T-helper 2 cell (primary cell): ENCODE results near the gene LDLRAD1.
"Not testable (repeated sequence)": the region's sequence is repeated elsewhere in the genome, so short reads cannot be mapped to it uniquely, and the experiment has no call there.

Experiments used
- DNase-seq, 5 experiments: peaks; one replicate each; pipeline versions ENCODE4 v3.0.0 to v3.0.0-alpha.2; 2012 to 2022

Gene LDLRAD1

DNA sequence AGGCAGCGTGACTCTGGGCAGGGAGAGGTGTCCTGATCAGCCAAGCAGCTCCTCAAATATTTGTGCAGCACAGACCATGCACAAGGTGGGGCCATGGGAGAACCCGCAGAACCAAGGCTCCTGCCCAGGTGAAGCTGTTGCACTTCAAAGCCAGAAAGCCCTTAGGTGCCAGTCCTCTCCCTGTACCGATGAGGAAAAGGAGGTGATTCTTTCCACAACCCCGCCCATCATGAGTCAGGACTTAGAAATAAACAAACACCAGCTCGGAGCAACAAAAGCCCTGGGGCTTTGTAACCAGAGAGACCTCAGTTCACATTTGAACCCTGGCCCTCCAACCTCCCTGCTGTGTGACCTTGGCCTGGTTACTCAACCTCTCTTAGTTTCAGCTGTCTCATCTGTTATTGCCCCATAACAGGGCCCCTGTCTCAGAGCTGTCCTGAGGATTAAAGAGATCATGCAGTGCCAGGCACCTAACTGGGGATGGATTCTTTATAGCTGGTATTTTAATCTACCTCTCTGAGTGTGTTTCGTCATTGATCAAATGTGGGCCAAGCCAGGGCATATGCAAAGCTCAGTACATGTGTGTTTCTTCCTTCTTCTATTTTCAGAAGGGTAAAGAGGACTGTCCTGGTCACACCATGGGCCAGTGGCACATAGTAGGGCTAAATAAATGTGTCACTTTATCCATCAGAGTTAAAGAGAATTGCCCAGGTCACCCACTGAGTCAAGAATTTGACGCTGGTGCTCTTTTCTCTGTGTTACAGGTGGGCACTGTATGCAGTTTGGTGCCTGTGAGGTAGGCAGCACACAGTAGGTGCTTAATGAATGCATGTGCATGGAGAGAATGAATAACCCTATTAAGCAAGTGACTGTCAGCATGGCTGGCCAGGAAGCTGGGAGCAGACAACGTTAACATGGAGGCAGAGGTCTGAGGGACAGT lies 1.4 kb downstream of the LDLRAD1 start:
- no peak for DNase-seq

DNA sequence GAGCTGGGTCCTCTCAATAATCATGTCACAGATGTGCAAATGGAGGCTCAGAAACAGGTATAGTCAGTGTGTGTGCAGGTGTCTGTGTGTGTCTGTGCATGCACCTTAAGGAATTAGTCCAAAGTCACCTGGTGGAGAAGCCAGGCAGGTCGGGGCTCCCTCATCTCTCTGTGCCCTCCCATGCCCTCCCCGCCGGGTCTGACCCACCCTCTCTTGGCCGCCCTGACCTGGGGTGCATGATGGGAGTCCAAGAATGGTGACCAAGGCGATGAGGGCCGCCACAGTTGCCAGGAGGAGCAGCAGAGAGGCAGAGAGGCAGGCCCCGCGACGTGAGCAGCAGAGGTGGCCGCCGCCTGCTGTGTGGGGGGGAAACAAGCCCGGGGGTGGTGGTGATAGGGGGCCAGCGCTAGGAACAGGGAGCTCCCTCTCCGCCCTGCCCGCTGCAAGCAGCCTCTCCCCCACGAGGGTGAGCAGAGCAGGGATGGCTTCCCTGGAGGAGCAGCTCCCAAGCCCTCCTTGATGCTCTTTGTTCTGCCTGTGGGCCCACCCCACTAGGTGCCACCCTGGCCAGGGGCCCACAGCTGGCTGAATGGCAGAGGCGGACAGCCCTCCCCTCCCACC lies 3.9 kb downstream of the LDLRAD1 start:
- DNase-seq: no peak

GRCh38 chr1:54013393-54014008 lies 4.5 kb downstream of the LDLRAD1 start:
- no peak for DNase-seq

- no peak for DNase-seq
Measured at GRCh38 chr1:54012863-54013262, 5.1 kb downstream of the LDLRAD1 start.

DNA sequence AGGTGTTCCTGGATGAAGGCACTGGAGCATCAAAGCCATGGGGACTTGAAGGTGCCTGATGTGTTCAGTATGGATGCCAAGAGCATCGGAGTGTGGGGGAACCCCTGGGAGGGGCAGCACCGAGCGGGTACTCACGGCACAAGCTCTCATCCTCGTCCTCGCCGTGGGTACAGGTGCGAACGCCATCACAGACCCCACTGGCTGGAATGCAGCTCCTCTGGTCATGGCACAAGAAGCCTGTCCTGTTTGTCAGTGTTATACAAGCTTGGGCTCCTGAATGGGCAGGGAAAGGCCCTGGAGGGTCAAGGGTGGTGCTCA lies 6.0 kb downstream of the LDLRAD1 start:
- DNase-seq: no peak

- no peak for DNase-seq
Measured at GRCh38 chr1:54011316-54012007, 6.5 kb downstream of the LDLRAD1 start.

- DNase-seq: no peak
Measured at GRCh38 chr1:54010415-54011117, 7.4 kb downstream of the LDLRAD1 start.

GRCh38 chr1:54009406-54009805 lies 8.6 kb downstream of the LDLRAD1 start:
- DNase-seq: no peak

- DNase-seq: no peak
Measured at GRCh38 chr1:54008876-54009275, 9.1 kb downstream of the LDLRAD1 start.

DNA sequence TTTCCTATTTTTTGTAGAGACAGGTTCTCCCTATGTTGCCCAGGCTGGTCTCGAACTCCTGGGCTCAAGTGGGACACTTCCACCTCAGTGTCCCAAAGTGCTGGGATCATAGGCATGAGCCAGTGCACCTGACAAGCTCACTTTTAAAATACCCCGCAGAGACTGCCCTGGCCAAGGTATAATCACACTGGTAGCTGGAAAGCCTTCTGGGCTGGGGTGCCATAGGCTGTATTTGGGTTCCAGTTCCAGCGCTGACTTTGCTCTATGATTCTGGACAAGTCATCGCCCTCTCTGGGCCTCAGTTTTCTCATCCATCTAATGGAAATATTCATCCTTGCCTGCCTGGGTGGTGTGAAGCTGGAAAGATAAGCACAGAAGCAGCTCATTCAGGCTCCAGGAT lies 10.4 kb downstream of the LDLRAD1 start:
- no peak for DNase-seq

DNA sequence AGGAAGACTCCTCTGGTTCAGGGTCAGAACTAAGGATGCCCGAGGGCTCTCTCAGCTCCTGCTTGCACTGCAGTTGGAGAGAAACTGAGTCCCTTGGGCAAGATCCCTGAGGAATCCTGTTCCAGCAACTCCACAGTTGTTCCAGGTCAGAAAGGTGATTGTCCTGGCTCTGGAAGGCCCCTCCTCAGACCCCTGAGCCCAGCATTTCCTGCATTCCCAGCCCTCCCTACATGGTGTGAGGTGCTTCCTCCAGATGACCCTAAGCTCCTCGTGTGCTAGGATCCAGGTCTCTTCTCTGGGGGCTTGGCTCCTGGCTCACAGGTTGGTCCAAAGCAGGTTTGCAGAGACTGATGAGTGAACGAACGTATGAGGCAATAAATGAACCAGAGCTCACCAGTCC lies 11.5 kb downstream of the LDLRAD1 start:
- no peak for DNase-seq

- no peak for DNase-seq
Measured at GRCh38 chr1:54004481-54005049, 13.4 kb downstream of the LDLRAD1 start.

- not testable (repeated sequence) for DNase-seq
Measured at GRCh38 chr1:54003750-54004480, 14.1 kb downstream of the LDLRAD1 start.

DNA sequence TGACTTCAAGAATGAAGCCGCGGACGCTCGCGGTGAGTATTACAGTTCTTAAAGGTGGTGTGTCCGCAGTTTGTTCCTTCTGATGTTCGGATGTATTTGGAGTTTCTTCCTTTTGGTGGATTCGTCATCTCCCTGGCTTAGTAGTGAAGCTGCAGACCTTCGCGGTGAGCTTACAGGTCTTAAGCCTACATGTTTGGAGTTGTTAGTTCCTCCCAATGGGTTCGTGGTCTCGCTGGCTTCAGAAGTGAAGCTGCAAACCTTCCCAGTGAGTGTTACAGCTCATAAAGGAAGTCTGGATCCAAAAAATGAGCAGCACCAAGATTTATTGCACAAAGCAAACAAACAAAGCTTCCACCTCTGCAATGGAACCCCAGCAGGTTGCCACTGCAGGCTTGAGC lies 14.7 kb downstream of the LDLRAD1 start:
- no peak for DNase-seq

DNA sequence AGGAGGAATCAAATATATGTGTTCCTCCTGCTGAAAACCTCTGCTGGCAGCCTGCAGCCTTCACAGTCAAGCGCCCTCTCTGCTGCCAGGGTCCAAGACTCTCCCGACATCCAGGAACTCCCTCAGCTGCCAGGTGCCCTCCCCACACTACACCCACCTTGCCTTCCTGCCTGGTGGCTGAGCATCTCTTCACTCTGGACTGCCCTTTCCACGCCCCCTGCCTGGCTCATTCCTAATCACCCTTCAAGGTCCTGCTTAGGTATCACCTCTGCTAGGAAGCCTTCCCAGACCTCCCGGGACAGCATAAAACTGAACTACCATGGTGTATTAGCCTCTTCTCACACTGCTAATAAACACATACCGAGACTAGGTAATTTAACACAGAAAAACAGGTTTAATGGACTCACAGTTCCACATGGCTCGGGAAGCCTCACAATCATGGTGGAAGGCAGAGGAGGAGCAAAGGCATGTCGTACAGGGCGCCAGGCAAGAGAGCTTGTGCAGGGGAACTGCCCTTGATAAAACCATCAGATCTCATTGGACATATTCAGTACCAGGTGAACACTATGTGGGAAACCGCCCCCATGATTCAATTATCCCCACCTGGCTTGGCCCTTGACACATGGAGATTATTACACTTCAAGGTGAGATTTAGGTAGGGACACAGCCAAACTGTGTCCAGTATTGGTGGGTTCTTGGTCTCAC lies 15.3 kb downstream of the LDLRAD1 start:
- no peak for DNase-seq

GRCh38 chr1:54001591-54001990 lies 16.4 kb downstream of the LDLRAD1 start:
- DNase-seq: no peak

DNA sequence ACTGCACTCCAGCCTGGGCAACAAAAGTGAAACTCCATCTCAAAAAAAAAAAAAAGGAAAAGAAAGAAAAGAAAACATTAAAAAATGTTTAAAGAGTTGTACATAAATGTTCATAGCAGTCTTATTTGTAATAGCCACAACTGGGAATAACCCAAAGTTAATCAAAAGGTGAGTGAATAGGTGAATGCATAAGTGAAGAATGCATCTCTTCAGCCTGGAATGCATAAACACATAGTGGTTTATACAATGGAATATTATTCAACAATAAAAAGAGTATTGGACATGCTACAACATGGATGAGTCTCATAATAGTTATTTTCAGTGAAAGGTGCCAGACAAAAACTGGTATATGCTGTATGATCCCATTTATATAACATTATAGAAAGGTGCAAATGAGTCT lies 18.1 kb downstream of the LDLRAD1 start:
- DNase-seq: no peak

- no peak for DNase-seq
Measured at GRCh38 chr1:53998223-53998622, 19.8 kb downstream of the LDLRAD1 start.

DNA sequence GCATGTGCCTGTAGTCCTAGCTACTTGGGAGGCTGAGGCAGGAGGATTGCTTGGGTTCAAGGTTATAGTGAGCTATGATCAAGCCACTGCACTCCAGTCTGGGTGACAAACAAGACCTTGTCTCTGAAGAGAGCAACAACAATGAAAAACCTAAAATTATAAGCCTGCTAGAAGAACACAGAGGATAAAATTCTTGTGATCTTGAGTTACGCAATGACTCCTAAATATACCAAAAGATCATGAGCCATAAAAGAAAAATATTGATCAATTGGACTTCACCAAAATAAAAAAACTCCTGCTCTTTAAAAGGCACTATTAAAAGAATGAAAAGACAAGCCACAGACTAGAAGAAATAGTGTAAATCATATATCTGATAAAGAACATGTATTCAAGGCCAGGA lies 22.3 kb downstream of the LDLRAD1 start:
- DNase-seq: no peak

DNA sequence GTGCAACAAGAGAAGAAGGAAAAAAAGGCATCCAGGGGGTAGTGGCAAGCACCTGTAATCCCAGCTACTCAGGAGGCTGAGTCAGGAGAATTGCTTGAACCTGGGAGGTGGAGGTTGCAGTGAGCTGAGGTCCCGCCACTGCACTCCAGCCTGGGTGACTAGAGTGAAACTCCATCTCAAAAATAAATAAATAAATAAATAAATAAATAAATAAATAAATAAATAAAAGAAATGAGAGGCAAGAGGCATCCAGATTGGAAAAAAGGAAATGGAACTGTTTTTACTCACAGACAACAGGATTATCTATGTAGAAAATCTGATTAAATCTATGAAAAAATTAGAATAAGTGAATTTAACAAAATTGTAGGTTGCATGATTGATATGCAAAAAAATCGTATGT lies 23.5 kb downstream of the LDLRAD1 start:
- not testable (repeated sequence) for DNase-seq
